Brain microvascular endothelial cell (primary cell): ENCODE results near the gene SASH3.

Experiments used
- DNase-seq: peaks from one replicate; pipeline ENCODE4 v3.0.0-alpha.2; 2020
- H3K27ac ChIP-seq: fragments of 250-450 bp; sonication (Bioruptor Pico); 2 replicates; pipeline ENCODE4 v1.5.1; 2020; ENCODE audit warnings: mild to moderate bottlenecking, moderate library complexity
- H3K27me3 ChIP-seq: fragments of 250-450 bp; sonication (Bioruptor Pico); replicated peaks from 2 replicates; pipeline ENCODE4 v1.5.1; 2020; ENCODE audit warnings: mild to moderate bottlenecking
- H3K36me3 ChIP-seq: fragments of 250-450 bp; sonication (Bioruptor Pico); replicated peaks from 2 replicates; pipeline ENCODE4 v1.5.1; 2020; ENCODE audit warnings: mild to moderate bottlenecking
- H3K4me3 ChIP-seq: 2 replicates; pipeline ENCODE4 v1.5.1; 2011; ENCODE audit warnings: low read depth, mild to moderate bottlenecking, control low read depth, low read length, moderate library complexity
- in situ Hi-C: cut with HindIII; loops from 2 replicates; pipeline ENCODE4 v1.10.0; 2017; ENCODE audit warnings: low sequenced_read_pairs, low pct_ligation_motif_present
- TF ChIP-seq, protein P1 (sequence below): IDR thresholded peaks from 2 replicates; pipeline ENCODE4 v1.5.1; 2011; ENCODE audit warnings: low read depth, mild to moderate bottlenecking, moderate library complexity, low read length, control low read depth, inconsistent platforms; ENCODE audit errors: missing control alignments

Gene SASH3

DNA sequence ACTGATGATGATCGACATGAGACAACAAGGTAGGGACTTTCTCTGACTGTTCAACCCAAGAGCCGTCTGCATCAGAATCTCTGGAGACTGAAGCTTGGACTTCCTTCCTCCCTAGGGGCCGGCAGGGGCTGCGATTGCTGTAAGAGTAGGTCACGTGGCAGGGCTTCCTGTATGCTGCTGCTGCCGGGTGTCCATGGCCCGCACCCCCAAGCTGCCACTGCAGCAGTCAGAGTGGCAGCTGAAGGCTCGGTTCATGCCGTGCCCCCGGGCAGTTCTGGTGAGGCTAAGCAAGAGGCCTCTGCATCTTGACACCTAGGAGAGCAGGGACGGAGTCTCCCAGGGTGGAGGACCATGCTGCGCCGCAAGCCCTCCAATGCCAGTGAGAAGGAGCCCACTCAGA, at the start of gene SASH3:
TSS of gene SASH3 (plus strand) at position 203 of the 400 bp plus-strand sequence. CDS start at position 352, 149 bp downstream.
- Histone ChIP-seq H3K4me3 (no peak within 1 kb of the TSS), H3K27me3 (no peaks in the 10 kb centered on the region), H3K36me3 (no peaks in the 10 kb centered on the region), H3K27ac (no peak within 1 kb of the TSS)
- no peak for DNase-seq
- TF ChIP-seq, protein P1, sequence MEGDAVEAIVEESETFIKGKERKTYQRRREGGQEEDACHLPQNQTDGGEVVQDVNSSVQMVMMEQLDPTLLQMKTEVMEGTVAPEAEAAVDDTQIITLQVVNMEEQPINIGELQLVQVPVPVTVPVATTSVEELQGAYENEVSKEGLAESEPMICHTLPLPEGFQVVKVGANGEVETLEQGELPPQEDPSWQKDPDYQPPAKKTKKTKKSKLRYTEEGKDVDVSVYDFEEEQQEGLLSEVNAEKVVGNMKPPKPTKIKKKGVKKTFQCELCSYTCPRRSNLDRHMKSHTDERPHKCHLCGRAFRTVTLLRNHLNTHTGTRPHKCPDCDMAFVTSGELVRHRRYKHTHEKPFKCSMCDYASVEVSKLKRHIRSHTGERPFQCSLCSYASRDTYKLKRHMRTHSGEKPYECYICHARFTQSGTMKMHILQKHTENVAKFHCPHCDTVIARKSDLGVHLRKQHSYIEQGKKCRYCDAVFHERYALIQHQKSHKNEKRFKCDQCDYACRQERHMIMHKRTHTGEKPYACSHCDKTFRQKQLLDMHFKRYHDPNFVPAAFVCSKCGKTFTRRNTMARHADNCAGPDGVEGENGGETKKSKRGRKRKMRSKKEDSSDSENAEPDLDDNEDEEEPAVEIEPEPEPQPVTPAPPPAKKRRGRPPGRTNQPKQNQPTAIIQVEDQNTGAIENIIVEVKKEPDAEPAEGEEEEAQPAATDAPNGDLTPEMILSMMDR, result no peak
- in situ Hi-C loops, result no loop called here

DNA sequence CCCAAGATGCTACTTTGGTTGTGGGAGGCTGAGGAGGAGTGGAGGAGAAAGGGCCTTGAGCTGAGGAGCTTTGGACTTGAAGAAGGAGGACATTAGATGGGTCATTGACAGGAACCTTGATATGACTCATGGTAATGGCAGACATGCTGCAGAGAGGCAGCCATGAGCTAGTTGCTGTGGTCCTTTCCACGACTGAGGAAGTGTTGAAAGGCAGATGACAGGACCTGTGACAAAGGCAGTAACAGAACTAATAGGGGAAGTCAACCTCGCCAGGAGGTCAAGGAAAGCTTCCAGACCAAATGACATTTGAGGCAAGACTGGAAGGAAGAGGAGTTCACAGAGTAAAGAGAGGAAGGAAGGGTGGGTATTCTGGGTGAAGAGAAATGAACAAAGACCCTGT, 48.5 kb upstream of the SASH3 start:
- DNase-seq, result no peak
- TF ChIP-seq, protein P1, result no peak
- H3K4me3 ChIP-seq, result no peak overlapping the region
- H3K36me3 ChIP-seq, result no peaks in the 10 kb centered on the region
- in situ Hi-C loops, result no loop called here
- H3K27ac ChIP-seq, result no peak overlapping the region
- H3K27me3 ChIP-seq, result no peaks in the 10 kb centered on the region

DNA sequence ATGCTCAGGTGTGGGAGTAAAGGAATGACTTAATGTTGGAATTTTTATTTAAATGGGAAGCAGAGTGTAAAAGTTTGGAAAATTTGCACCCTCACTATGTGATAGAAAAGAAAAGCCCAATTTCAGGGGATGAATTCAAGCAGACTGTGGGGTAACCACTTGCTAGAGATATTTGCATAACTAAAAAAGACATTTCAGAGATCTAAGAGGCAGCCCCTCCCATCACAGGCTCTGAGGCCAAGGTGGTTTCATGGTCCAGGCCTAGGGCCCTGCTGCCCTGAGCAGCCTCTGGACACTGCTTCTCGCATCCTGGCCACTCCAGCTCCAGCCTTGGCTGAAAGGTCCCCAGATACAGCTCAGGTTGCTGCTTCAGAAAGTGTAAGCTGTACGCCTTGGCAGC, 46.9 kb upstream of the SASH3 start:
- in situ Hi-C loops, result no loop called here
- H3K4me3 ChIP-seq, result no peak overlapping the region
- no peak overlapping the region for H3K27ac ChIP-seq
- no peaks in the 10 kb centered on the region for H3K36me3 ChIP-seq
- TF ChIP-seq, protein P1, result no peak
- DNase-seq, result no peak
- no peaks in the 10 kb centered on the region for H3K27me3 ChIP-seq

DNA sequence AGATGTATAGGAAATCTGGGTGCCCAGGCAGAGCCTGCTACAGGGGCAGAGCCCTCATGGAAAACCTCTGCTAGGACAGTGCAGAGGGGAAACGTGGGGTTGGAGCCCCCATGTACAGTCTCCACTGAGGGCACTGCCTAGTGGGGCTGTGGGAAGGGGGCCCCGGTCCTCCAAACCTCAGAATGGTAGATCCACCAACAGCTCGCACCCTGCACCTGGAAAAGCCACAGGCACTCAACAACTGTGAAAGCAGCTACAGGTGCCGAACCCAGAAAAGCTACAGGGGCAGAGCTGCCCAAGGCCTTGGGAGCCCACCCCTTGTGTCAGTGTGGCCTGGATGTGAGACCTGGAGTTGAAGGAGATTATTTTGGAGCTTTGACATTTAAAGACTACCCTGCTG, 46.4 kb upstream of the SASH3 start:
- DNase-seq, result no peak
- H3K4me3 ChIP-seq, result no peak overlapping the region
- TF ChIP-seq, protein P1, result no peak
- in situ Hi-C loops, result no loop called here
- H3K27ac ChIP-seq, result no peak overlapping the region
- H3K36me3 ChIP-seq, result no peaks in the 10 kb centered on the region
- H3K27me3 ChIP-seq, result no peaks in the 10 kb centered on the region

DNA sequence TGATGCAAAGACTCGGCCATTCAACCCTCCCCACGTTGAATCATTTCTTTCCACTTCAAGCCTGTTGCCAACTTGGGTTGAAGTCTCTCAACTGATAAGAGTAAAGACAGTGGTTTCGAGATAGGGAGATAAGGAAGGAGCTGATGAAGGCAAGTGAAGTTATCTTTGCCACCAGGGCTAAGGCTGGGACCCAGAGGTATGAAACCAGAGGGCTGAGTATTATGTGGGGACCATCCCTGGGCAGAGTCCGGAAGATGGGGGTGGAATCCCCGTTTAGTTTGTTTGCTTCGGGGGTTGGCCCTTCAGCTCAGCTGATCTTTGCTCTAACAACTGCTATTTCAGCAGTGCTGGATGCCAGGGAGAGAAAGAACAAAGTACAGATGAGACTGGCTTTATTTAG, 43.3 kb upstream of the SASH3 start:
- TF ChIP-seq, protein P1, result no peak
- no peak for DNase-seq
- H3K27ac ChIP-seq, result no peak overlapping the region
- in situ Hi-C loops, result no loop called here
- H3K27me3 ChIP-seq, result no peaks in the 10 kb centered on the region
- H3K36me3 ChIP-seq, result no peaks in the 10 kb centered on the region
- no peak overlapping the region for H3K4me3 ChIP-seq

DNA sequence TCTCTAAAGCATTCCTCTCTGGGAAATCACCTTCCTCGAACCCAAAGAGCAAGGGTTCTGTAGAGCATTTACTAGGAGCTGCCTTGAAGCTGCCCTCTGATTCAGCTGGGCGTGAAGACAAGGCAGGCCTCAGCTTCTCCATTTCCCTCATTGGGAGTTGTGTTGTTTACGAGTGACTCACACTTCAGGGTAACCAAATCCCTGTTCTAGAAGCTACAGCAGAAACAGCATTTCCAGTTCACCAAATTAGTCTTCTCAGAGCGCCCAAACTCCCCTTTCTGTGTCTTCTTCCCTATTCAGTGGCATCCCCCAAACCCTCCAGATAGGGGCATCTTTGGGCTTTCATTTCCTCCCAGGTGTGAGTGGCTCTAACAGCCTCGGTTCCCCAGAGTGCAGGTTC, 41.8 kb upstream of the SASH3 start:
- Histone ChIP-seq H3K27me3 (no peaks in the 10 kb centered on the region), H3K36me3 (no peaks in the 10 kb centered on the region), H3K4me3 (no peak overlapping the region), H3K27ac (no peak overlapping the region)
- in situ Hi-C loops, result no loop called here
- TF ChIP-seq, protein P1, result no peak
- DNase-seq, result peak; percentile 21
